ENCODE results near the gene TRPV5. TPM values are rescaled to one million over a fixed set of nuclear protein-coding genes. Genes with fewer than 3 reads are reported as not detected.

The TRPV5 gene
- total RNA-seq, 1 donor from 2014 or later = not detected

- H3K9ac ChIP-seq (ENCODE audit: low read depth in 1 of 3, low read length in 3 of 3) = no peak overlapping the region
- H3K9me3 ChIP-seq (ENCODE audit: control insufficient read depth in 3 of 3, low read length in 3 of 3) = no peaks in the 10 kb centered on the region
- no peaks in the 10 kb centered on the region for H3K4me1 ChIP-seq (ENCODE audit: control insufficient read depth in 3 of 3, insufficient read depth in 3 of 3, low read length in 3 of 3)
- no peaks in the 10 kb centered on the region for H3K36me3 ChIP-seq (ENCODE audit: control insufficient read depth in 3 of 3, insufficient read depth in 3 of 3, low read length in 3 of 3)
- no peak overlapping the region for H3K27ac ChIP-seq (ENCODE audit: low read depth, low read length)
- peaks cover 0 to 8% (median 3%) of the 10 kb centered on the region in 3 donors for H3K27me3 ChIP-seq (ENCODE audit: control insufficient read depth in 3 of 3, insufficient read depth in 3 of 3, low read length in 3 of 3)
- no peak overlapping the region for H3K4me3 ChIP-seq (ENCODE audit: low read length in 3 of 3)
These were observed 33.9 kb downstream of the TRPV5 start for GRCh38 chr7:142899661-142900060.

GRCh38 chr7:142898377-142899170, 35.0 kb downstream of the TRPV5 start:
- Histone ChIP-seq H3K27me3 (ENCODE audit: control insufficient read depth in 3 of 3, insufficient read depth in 3 of 3, low read length in 3 of 3) (peaks cover 0 to 8% (median 8%) of the 10 kb centered on the region in 3 donors), H3K4me3 (ENCODE audit: low read length in 3 of 3) (no peak overlapping the region), H3K36me3 (ENCODE audit: control insufficient read depth in 3 of 3, insufficient read depth in 3 of 3, low read length in 3 of 3) (no peaks in the 10 kb centered on the region), H3K9me3 (ENCODE audit: control insufficient read depth in 3 of 3, low read length in 3 of 3) (no peaks in the 10 kb centered on the region), H3K4me1 (ENCODE audit: control insufficient read depth in 3 of 3, insufficient read depth in 3 of 3, low read length in 3 of 3) (no peaks in the 10 kb centered on the region), H3K27ac (ENCODE audit: low read depth, low read length) (no peak overlapping the region), H3K9ac (ENCODE audit: low read depth in 1 of 3, low read length in 3 of 3) (no peak overlapping the region)

- no peaks in the 10 kb centered on the region for H3K9me3 ChIP-seq (ENCODE audit: control insufficient read depth in 3 of 3, low read length in 3 of 3)
- H3K27ac ChIP-seq (ENCODE audit: low read depth, low read length) = no peak overlapping the region
- no peaks in the 10 kb centered on the region for H3K4me1 ChIP-seq (ENCODE audit: control insufficient read depth in 3 of 3, insufficient read depth in 3 of 3, low read length in 3 of 3)
- no peaks in the 10 kb centered on the region for H3K36me3 ChIP-seq (ENCODE audit: control insufficient read depth in 3 of 3, insufficient read depth in 3 of 3, low read length in 3 of 3)
- no peak overlapping the region for H3K9ac ChIP-seq (ENCODE audit: low read depth in 1 of 3, low read length in 3 of 3)
- H3K4me3 ChIP-seq (ENCODE audit: low read length in 3 of 3) = no peak overlapping the region
- peaks cover 2 to 8% (median 8%) of the 10 kb centered on the region in 3 donors for H3K27me3 ChIP-seq (ENCODE audit: control insufficient read depth in 3 of 3, insufficient read depth in 3 of 3, low read length in 3 of 3)
These were observed 35.9 kb downstream of the TRPV5 start for GRCh38 chr7:142897691-142898090.

GRCh38 chr7:142896741-142897379, 36.7 kb downstream of the TRPV5 start:
- Histone ChIP-seq H3K9ac (ENCODE audit: low read depth in 1 of 3, low read length in 3 of 3) (no peak overlapping the region), H3K4me3 (ENCODE audit: low read length in 3 of 3) (no peak overlapping the region), H3K27me3 (ENCODE audit: control insufficient read depth in 3 of 3, insufficient read depth in 3 of 3, low read length in 3 of 3) (peaks cover 4 to 15% (median 8%) of the 10 kb centered on the region in 3 donors), H3K27ac (ENCODE audit: low read depth, low read length) (no peak overlapping the region), H3K36me3 (ENCODE audit: control insufficient read depth in 3 of 3, insufficient read depth in 3 of 3, low read length in 3 of 3) (no peaks in the 10 kb centered on the region), H3K4me1 (ENCODE audit: control insufficient read depth in 3 of 3, insufficient read depth in 3 of 3, low read length in 3 of 3) (no peaks in the 10 kb centered on the region), H3K9me3 (ENCODE audit: control insufficient read depth in 3 of 3, low read length in 3 of 3) (no peaks in the 10 kb centered on the region)

- Histone ChIP-seq H3K9me3 (ENCODE audit: control insufficient read depth in 3 of 3, low read length in 3 of 3) (no peaks in the 10 kb centered on the region), H3K36me3 (ENCODE audit: control insufficient read depth in 3 of 3, insufficient read depth in 3 of 3, low read length in 3 of 3) (no peaks in the 10 kb centered on the region), H3K27me3 (ENCODE audit: control insufficient read depth in 3 of 3, insufficient read depth in 3 of 3, low read length in 3 of 3) (peaks cover 4 to 20% (median 8%) of the 10 kb centered on the region in 3 donors), H3K9ac (ENCODE audit: low read depth in 1 of 3, low read length in 3 of 3) (no peak overlapping the region), H3K4me3 (ENCODE audit: low read length in 3 of 3) (no peak overlapping the region), H3K4me1 (ENCODE audit: control insufficient read depth in 3 of 3, insufficient read depth in 3 of 3, low read length in 3 of 3) (no peaks in the 10 kb centered on the region), H3K27ac (ENCODE audit: low read depth, low read length) (no peak overlapping the region)
These were observed 37.4 kb downstream of the TRPV5 start for GRCh38 chr7:142896151-142896550.

- peaks cover 4 to 23% (median 13%) of the 10 kb centered on the region in 3 donors for H3K27me3 ChIP-seq (ENCODE audit: control insufficient read depth in 3 of 3, insufficient read depth in 3 of 3, low read length in 3 of 3)
These were observed 38.5 kb downstream of the TRPV5 start for GRCh38 chr7:142894985-142895593.

GRCh38 chr7:142894112-142894984, 39.2 kb downstream of the TRPV5 start:
- Histone ChIP-seq H3K27ac (ENCODE audit: low read depth, low read length) (no peak overlapping the region), H3K9ac (ENCODE audit: low read depth in 1 of 3, low read length in 3 of 3) (no peak overlapping the region), H3K36me3 (ENCODE audit: control insufficient read depth in 3 of 3, insufficient read depth in 3 of 3, low read length in 3 of 3) (no peaks in the 10 kb centered on the region), H3K27me3 (ENCODE audit: control insufficient read depth in 3 of 3, insufficient read depth in 3 of 3, low read length in 3 of 3) (peaks cover 4 to 23% (median 13%) of the 10 kb centered on the region in 3 donors), H3K9me3 (ENCODE audit: control insufficient read depth in 3 of 3, low read length in 3 of 3) (no peaks in the 10 kb centered on the region), H3K4me1 (ENCODE audit: control insufficient read depth in 3 of 3, insufficient read depth in 3 of 3, low read length in 3 of 3) (no peaks in the 10 kb centered on the region), H3K4me3 (ENCODE audit: low read length in 3 of 3) (no peak overlapping the region)

More at GRCh38 chr7:142894985-142895593, 38.5 kb downstream of the TRPV5 start:
- Histone ChIP-seq H3K27ac (ENCODE audit: low read depth, low read length) (no peak overlapping the region), H3K9ac (ENCODE audit: low read depth in 1 of 3, low read length in 3 of 3) (no peak overlapping the region), H3K4me1 (ENCODE audit: control insufficient read depth in 3 of 3, insufficient read depth in 3 of 3, low read length in 3 of 3) (no peaks in the 10 kb centered on the region), H3K9me3 (ENCODE audit: control insufficient read depth in 3 of 3, low read length in 3 of 3) (no peaks in the 10 kb centered on the region), H3K4me3 (ENCODE audit: low read length in 3 of 3) (no peak overlapping the region), H3K36me3 (ENCODE audit: control insufficient read depth in 3 of 3, insufficient read depth in 3 of 3, low read length in 3 of 3) (no peaks in the 10 kb centered on the region)

- Histone ChIP-seq H3K4me3 (ENCODE audit: low read length in 3 of 3) (no peak overlapping the region), H3K36me3 (ENCODE audit: control insufficient read depth in 3 of 3, insufficient read depth in 3 of 3, low read length in 3 of 3) (no peaks in the 10 kb centered on the region)
These were observed 40.6 kb downstream of the TRPV5 start for GRCh38 chr7:142892951-142893350.

GRCh38 chr7:142891490-142892082, 42.0 kb downstream of the TRPV5 start:
- no peak overlapping the region for H3K9ac ChIP-seq (ENCODE audit: low read depth in 1 of 3, low read length in 3 of 3)
- H3K27me3 ChIP-seq (ENCODE audit: control insufficient read depth in 3 of 3, insufficient read depth in 3 of 3, low read length in 3 of 3) = peaks cover 4 to 17% (median 16%) of the 10 kb centered on the region in 3 donors
- no peak overlapping the region for H3K27ac ChIP-seq (ENCODE audit: low read depth, low read length)

More at GRCh38 chr7:142892951-142893350, 40.6 kb downstream of the TRPV5 start:
- Histone ChIP-seq H3K27ac (ENCODE audit: low read depth, low read length) (no peak overlapping the region), H3K9ac (ENCODE audit: low read depth in 1 of 3, low read length in 3 of 3) (no peak overlapping the region), H3K9me3 (ENCODE audit: control insufficient read depth in 3 of 3, low read length in 3 of 3) (no peaks in the 10 kb centered on the region), H3K4me1 (ENCODE audit: control insufficient read depth in 3 of 3, insufficient read depth in 3 of 3, low read length in 3 of 3) (no peaks in the 10 kb centered on the region), H3K27me3 (ENCODE audit: control insufficient read depth in 3 of 3, insufficient read depth in 3 of 3, low read length in 3 of 3) (peaks cover 4 to 16% (median 13%) of the 10 kb centered on the region in 3 donors)

More at GRCh38 chr7:142891490-142892082, 42.0 kb downstream of the TRPV5 start:
- Histone ChIP-seq H3K4me3 (ENCODE audit: low read length in 3 of 3) (no peak overlapping the region), H3K9me3 (ENCODE audit: control insufficient read depth in 3 of 3, low read length in 3 of 3) (no peaks in the 10 kb centered on the region), H3K36me3 (ENCODE audit: control insufficient read depth in 3 of 3, insufficient read depth in 3 of 3, low read length in 3 of 3) (no peaks in the 10 kb centered on the region), H3K4me1 (ENCODE audit: control insufficient read depth in 3 of 3, insufficient read depth in 3 of 3, low read length in 3 of 3) (no peaks in the 10 kb centered on the region)
